Astrocyte (in vitro differentiated cells and primary cell): ENCODE results near the gene PRKD2. TPM values are rescaled to one million over a fixed set of nuclear protein-coding genes. Genes with fewer than 3 reads are reported as not detected.
A peak's percentile ranks its signal among the peaks of the same experiment; 100 is the strongest.

Source experiments
- DNase-seq: peaks from one replicate; pipeline ENCODE4 v3.0.0-alpha.2; 2010; ENCODE audit warnings: low read depth
- FAIRE-seq: peaks from 2 replicates; lab custom pipeline; 2011; peaks lifted over from hg19 to GRCh38; lab: Jason Lieb, UNC
- H2AFZ ChIP-seq: 2 replicates; pipeline ENCODE4 v1.6.0; 2012; ENCODE audit warnings: low read depth, low read length, inconsistent platforms
- H3K27ac ChIP-seq: 2 replicates; pipeline ENCODE4 v1.5.1; 2011; ENCODE audit warnings: low read depth, low read length, inconsistent platforms
- H3K27me3 ChIP-seq: 2 replicates; pipeline ENCODE4 v1.6.0; 2011; ENCODE audit warnings: low read length, inconsistent platforms; ENCODE audit not compliant: insufficient read depth
- H3K36me3 ChIP-seq: 2 replicates; pipeline ENCODE4 v1.5.1; 2011; ENCODE audit warnings: low read length, inconsistent platforms; ENCODE audit not compliant: insufficient read depth
- H3K4me1 ChIP-seq: 2 replicates; pipeline ENCODE4 v1.5.1; 2011; ENCODE audit warnings: low read length, inconsistent platforms; ENCODE audit not compliant: insufficient read depth
- H3K4me2 ChIP-seq: 2 replicates; pipeline ENCODE4 v1.6.0; 2012; ENCODE audit warnings: low read length, inconsistent platforms
- H3K4me3 ChIP-seq: 2 replicates; pipeline ENCODE4 v1.5.1; 2011; ENCODE audit warnings: low read depth, mild to moderate bottlenecking, low read length, inconsistent platforms; ENCODE audit not compliant: insufficient read depth
- H3K79me2 ChIP-seq: 2 replicates; pipeline ENCODE4 v1.6.0; 2012; ENCODE audit warnings: mild to moderate bottlenecking, low read length, inconsistent platforms; ENCODE audit not compliant: insufficient read depth
- H3K9ac ChIP-seq: 2 replicates; pipeline ENCODE4 v1.6.0; 2012; ENCODE audit warnings: mild to moderate bottlenecking, low read length, inconsistent platforms
- H3K9me3 ChIP-seq: 2 replicates; pipeline ENCODE4 v1.5.1; 2012; ENCODE audit warnings: low read depth, mild to moderate bottlenecking, low read length, inconsistent platforms; ENCODE audit not compliant: insufficient read depth
- H4K20me1 ChIP-seq: 2 replicates; pipeline ENCODE4 v1.6.0; 2012; ENCODE audit warnings: low read length, inconsistent platforms; ENCODE audit not compliant: insufficient read depth
- H3K27ac Mint-ChIP-seq: one replicate; pipeline ENCODE4 v1.8.0; 2021; ENCODE audit warnings: mild to moderate bottlenecking, mixed read lengths; ENCODE audit not compliant: unreplicated experiment
- H3K27me3 Mint-ChIP-seq: one replicate; pipeline ENCODE4 v1.8.0; 2021; ENCODE audit warnings: low read depth, mixed read lengths; ENCODE audit not compliant: unreplicated experiment
- H3K36me3 Mint-ChIP-seq: one replicate; pipeline ENCODE4 v1.8.0; 2021; ENCODE audit warnings: low read depth, mixed read lengths; ENCODE audit not compliant: unreplicated experiment
- H3K4me1 Mint-ChIP-seq: one replicate; pipeline ENCODE4 v1.8.0; 2021; ENCODE audit warnings: low read depth, mixed read lengths; ENCODE audit not compliant: unreplicated experiment
- H3K4me3 Mint-ChIP-seq: one replicate; pipeline ENCODE4 v1.8.0; 2021; ENCODE audit warnings: mild to moderate bottlenecking, moderate library complexity, mixed read lengths; ENCODE audit not compliant: unreplicated experiment
- H3K9me3 Mint-ChIP-seq: one replicate; pipeline ENCODE4 v1.8.0; 2021; ENCODE audit warnings: mild to moderate bottlenecking, mixed read lengths; ENCODE audit not compliant: unreplicated experiment
- EZH2 ChIP-seq: IDR thresholded peaks from 2 replicates; pipeline ENCODE4 v1.6.1; 2012; ENCODE audit warnings: mild to moderate bottlenecking, low read length, inconsistent platforms; ENCODE audit not compliant: insufficient read depth
- total RNA-seq: library from RNA; stranded (reverse); gene quantifications from 2 replicates; pipeline ENCODE4 v1.2.1, GENCODE V29; 2021
- TF ChIP-seq, protein P1 (sequence below): IDR thresholded peaks from 2 replicates; pipeline ENCODE4 v1.5.1; 2011; ENCODE audit warnings: low read depth, mild to moderate bottlenecking, inconsistent platforms, low read length, moderate library complexity; ENCODE audit not compliant: insufficient read depth

The PRKD2 gene
- total RNA-seq, 1 donor from 2014 or later, result 54.6 TPM

DNA sequence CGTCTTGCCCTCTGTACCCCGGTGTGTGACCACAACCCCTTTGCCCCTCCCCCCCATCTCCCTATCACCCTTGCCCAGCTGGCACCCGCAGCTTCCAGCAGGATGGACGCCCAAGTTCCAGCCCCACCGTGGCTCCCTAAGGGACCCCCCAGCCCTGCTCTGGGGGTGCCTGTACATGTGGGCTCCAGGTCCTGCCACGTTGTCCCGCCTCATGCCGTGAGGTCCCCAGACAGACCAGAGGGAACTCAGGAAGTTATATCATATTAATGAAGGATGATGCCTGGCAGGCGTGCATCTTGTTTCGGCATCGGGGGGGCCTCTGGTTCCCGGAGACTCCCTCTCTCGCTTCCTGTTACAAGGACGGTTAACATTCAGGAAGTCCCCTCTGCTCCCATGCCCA is 90.5 kb downstream of the PRKD2 start:
- Histone ChIP-seq H3K27ac (no peak overlapping the region), H4K20me1 (no peaks in the 10 kb centered on the region), H3K9me3 (no peaks in the 10 kb centered on the region), H3K27me3 (no peaks in the 10 kb centered on the region), H3K4me3 (no peak overlapping the region), H3K36me3 (no peaks in the 10 kb centered on the region), H3K79me2 (no peaks in the 10 kb centered on the region), H3K4me2 (no peak overlapping the region), H3K4me1 (peaks cover 17% of the 10 kb centered on the region), H3K9ac (no peak overlapping the region), H2AFZ (no peak overlapping the region)
- no peak overlapping the region for H3K27ac Mint-ChIP-seq
- DNase-seq, result no peak
- TF ChIP-seq, protein P1, sequence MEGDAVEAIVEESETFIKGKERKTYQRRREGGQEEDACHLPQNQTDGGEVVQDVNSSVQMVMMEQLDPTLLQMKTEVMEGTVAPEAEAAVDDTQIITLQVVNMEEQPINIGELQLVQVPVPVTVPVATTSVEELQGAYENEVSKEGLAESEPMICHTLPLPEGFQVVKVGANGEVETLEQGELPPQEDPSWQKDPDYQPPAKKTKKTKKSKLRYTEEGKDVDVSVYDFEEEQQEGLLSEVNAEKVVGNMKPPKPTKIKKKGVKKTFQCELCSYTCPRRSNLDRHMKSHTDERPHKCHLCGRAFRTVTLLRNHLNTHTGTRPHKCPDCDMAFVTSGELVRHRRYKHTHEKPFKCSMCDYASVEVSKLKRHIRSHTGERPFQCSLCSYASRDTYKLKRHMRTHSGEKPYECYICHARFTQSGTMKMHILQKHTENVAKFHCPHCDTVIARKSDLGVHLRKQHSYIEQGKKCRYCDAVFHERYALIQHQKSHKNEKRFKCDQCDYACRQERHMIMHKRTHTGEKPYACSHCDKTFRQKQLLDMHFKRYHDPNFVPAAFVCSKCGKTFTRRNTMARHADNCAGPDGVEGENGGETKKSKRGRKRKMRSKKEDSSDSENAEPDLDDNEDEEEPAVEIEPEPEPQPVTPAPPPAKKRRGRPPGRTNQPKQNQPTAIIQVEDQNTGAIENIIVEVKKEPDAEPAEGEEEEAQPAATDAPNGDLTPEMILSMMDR, result no peak
- TF ChIP-seq EZH2, result no peak
- FAIRE-seq, result no peak
- no peak overlapping the region for H3K4me3 Mint-ChIP-seq
- no peaks in the 10 kb centered on the region for H3K36me3 Mint-ChIP-seq
- H3K4me1 Mint-ChIP-seq, result peaks cover 8% of the 10 kb centered on the region
- H3K27me3 Mint-ChIP-seq, result peaks cover 2% of the 10 kb centered on the region
- H3K9me3 Mint-ChIP-seq, result no peaks in the 10 kb centered on the region

DNA sequence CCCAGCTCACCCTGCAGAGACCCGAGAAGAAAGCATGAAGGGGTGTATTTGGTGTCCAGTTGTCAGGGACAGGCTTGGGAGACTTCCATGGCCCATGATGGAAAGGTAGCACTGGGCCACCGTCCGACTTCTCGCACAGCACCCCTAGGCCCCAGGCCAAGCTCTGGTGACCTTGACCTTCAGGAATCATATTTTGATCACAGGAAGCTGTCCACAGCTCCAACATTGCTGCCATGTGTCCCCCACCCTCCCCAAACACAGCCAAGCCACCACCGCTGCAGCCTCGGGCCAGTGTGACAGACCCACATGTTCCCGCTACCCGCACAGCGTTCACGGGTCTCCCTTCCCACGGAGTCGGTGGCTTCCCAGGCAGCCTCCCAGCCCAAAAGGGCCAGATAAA is 91.2 kb downstream of the PRKD2 start:
- no peak for TF ChIP-seq EZH2
- TF ChIP-seq, protein P1, result no peak
- no peak overlapping the region for H3K27ac ChIP-seq
- H3K4me3 Mint-ChIP-seq, result no peak overlapping the region
- peaks cover 2% of the 10 kb centered on the region for H3K27me3 Mint-ChIP-seq
- no peaks in the 10 kb centered on the region for H3K36me3 ChIP-seq
- H3K27me3 ChIP-seq, result no peaks in the 10 kb centered on the region
- no peaks in the 10 kb centered on the region for H3K9me3 Mint-ChIP-seq
- no peak overlapping the region for H3K27ac Mint-ChIP-seq
- H3K4me2 ChIP-seq, result peak overlapping the region; percentile 71
- H3K79me2 ChIP-seq, result no peaks in the 10 kb centered on the region
- no peaks in the 10 kb centered on the region for H3K9me3 ChIP-seq
- no peak for FAIRE-seq
- no peak for DNase-seq
- peaks cover 17% of the 10 kb centered on the region for H3K4me1 ChIP-seq
- no peak overlapping the region for H3K4me3 ChIP-seq
- H3K36me3 Mint-ChIP-seq, result no peaks in the 10 kb centered on the region
- no peaks in the 10 kb centered on the region for H4K20me1 ChIP-seq
- H3K4me1 Mint-ChIP-seq, result peaks cover 6% of the 10 kb centered on the region
- H2AFZ ChIP-seq, result no peak overlapping the region
- H3K9ac ChIP-seq, result no peak overlapping the region

DNA sequence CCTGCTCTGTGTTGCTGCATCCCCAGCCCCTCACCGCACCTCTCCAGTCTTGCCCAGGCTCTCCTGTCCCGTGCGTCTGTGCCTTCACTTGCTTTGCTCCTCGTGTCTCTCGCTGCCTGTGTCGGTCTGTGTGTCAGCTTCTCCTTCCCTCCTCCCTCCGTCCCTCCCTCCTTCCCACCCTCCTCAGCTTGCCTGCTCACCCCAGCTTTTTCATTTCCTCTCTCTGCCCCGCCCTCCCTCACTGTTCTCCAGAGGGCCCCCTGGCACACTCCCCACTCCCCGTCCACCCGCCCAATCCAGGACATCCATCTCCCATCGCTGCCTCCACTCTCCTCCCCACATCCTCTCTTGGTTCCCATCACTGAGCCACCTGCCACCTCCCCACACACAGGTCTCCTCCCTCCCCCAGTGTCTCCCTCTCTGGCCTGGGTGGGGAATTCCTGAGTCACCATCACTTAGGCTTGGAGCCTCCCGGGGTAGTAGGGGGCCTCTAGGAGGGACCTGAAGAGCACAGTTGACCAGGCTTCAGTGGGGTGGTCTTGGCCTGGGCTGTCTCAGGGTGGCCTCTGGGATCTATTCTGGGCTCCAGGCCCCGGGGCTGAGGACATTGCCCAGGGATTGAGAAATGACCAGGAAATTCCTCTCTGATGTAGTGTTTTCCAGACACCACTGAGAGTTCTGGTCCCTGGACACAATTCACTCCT is 91.8 kb downstream of the PRKD2 start, which contains the start of gene PTGIR:
PTGIR (minus strand) TSS at position 132 of the 704 bp plus-strand sequence. CDS start 864 bp downstream, outside the sequence.
- H4K20me1 ChIP-seq, result no peaks in the 10 kb centered on the region
- peaks cover 8% of the 10 kb centered on the region for H3K4me1 Mint-ChIP-seq
- DNase-seq (peak; percentile 47), FAIRE-seq (peak; percentile 41)
- H3K27me3 Mint-ChIP-seq, result peaks cover 3% of the 10 kb centered on the region
- peak within 1 kb of the TSS; percentile 73 for H2AFZ ChIP-seq
- no peaks in the 10 kb centered on the region for H3K79me2 ChIP-seq
- peaks cover 21% of the 10 kb centered on the region for H3K4me1 ChIP-seq
- H3K9ac ChIP-seq, result peak within 1 kb of the TSS; percentile 35
- no peak within 1 kb of the TSS for H3K27ac ChIP-seq
- no peaks in the 10 kb centered on the region for H3K36me3 Mint-ChIP-seq
- H3K27ac Mint-ChIP-seq, result no peak within 1 kb of the TSS
- peak within 1 kb of the TSS; percentile 71 for H3K4me2 ChIP-seq
- no peaks in the 10 kb centered on the region for H3K36me3 ChIP-seq
- H3K9me3 Mint-ChIP-seq, result no peaks in the 10 kb centered on the region
- H3K4me3 Mint-ChIP-seq, result no peak within 1 kb of the TSS
- TF ChIP-seq, protein P1, result no peak
- no peak for TF ChIP-seq EZH2
- no peaks in the 10 kb centered on the region for H3K27me3 ChIP-seq
- no peak within 1 kb of the TSS for H3K4me3 ChIP-seq
- no peaks in the 10 kb centered on the region for H3K9me3 ChIP-seq
